HFF-Myc (cell line): Measurements from ENCODE around the gene TRPV5.

ENCODE experiments used
- DNase-seq: peaks from one replicate; pipeline ENCODE4 v3.0.0-alpha.2; 2011; ENCODE audit warnings: low read depth; ENCODE audit errors: extremely low read depth
- H3K4me3 ChIP-seq: replicated peaks from 2 replicates; pipeline ENCODE4 v1.5.1; 2011; ENCODE audit warnings: low read depth, mild to moderate bottlenecking, control low read depth, low read length
- CTCF ChIP-seq: IDR thresholded peaks from 2 replicates; pipeline ENCODE4 v1.5.1; 2012; ENCODE audit warnings: mild to moderate bottlenecking, low read depth, low read length, control low read depth; ENCODE audit errors: missing control alignments

The TRPV5 gene

DNA sequence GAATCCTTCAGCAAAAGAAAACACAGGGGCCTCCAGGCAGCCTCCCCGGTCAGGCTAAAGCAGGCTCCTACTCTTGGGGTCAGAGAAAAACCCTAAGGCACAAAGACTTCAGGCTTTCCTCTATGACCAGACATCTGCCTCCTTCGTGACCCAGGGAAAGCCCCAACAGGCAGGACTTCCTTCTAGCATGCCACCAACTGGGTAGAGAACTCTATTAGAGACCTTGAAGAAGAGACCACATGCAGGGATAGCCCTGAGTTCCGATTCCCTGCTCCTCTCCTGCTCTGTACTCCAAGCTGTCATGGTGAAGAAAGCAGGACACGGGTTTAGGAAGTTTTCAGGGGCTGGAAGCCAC lies 49.3 kb downstream of the TRPV5 start:
- DNase-seq, result no peak
- H3K4me3 ChIP-seq, result no peak overlapping the region
- no peak for TF ChIP-seq CTCF

DNA sequence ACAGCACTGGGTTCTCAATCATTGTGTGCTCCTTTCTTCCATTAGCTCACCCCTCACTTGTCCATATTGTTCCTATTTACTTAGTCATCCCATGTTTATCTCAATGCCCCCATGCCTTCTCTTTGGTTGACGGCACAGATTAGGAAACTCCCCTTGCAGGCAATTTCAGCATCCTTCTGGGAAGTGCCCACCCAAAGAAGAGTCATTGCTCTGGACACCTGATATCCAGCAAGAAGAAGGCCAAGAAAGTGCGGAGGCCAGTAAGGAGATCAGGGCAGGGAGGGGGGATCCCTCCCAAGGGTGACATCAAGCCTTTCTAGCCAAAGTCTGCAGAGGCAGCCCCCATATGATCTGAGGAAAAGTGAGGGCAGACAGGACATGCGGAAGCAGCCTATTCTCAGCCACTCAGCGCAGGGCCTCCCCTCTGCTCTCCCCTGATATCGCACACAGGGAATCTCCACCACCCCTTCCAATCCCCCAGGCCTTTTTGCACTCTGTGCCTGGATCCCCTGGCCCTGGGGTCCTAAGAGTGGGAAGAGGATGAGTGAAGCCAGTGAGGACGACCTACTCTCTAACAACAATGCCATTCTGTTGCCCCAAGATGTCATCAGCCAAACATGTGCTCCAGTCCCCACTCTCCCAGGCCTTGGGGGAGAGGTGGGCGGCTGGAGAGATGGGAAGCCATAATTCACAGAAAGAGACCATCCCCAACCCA lies 49.8 kb downstream of the TRPV5 start:
- TF ChIP-seq CTCF, result no peak
- DNase-seq, result no peak

DNA sequence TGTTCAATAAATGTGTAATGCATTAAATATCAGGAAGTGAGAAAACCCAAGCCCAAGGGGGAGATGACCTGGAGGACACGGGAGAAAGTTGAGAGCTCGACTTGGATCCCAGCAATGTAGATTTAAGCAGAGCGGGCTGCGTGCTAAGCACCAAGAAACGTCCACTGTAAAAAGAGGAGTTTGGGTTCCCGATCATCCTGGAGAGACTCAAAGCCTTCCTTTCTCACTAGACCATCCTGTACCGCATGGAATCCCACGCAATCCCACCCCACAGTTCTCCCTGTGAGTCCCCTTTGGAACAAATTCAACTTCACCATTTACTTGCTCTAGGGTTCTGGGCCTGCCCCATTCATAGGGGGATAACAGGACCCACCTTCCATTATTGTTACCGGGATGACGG lies 50.4 kb downstream of the TRPV5 start:
- no peak for DNase-seq
- TF ChIP-seq CTCF, result no peak
- no peak overlapping the region for H3K4me3 ChIP-seq

More for the DNA sequence above, 49.8 kb downstream of the TRPV5 start:
- H3K4me3 ChIP-seq, result no peak overlapping the region

DNA sequence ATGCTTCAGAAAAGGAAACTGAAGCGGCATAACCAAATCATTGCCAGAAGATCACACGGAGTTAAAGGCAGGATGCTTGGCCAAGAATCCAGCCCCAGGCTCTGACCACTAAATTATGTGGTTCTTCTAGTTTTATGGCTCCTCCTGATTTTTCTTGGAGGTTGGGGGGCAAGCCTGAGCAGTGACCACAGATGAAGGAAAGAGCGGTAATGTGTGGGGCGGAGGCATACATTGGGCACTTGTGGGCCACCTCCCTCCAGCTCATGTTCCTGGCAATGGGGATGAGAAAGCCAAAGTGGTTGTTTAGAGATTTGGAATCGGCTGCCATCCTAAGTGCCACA lies 51.2 kb downstream of the TRPV5 start:
- TF ChIP-seq CTCF, result no peak
- no peak overlapping the region for H3K4me3 ChIP-seq
- DNase-seq, result no peak

GRCh38 chr7:142881586-142882337 lies 51.8 kb downstream of the TRPV5 start:
- H3K4me3 ChIP-seq, result no peak overlapping the region
- TF ChIP-seq CTCF, result no peak
- DNase-seq, result no peak

- peak; percentile 87 for TF ChIP-seq CTCF
Measured at GRCh38 chr7:142880876-142881505, 52.6 kb downstream of the TRPV5 start.

More at GRCh38 chr7:142880876-142881505, 52.6 kb downstream of the TRPV5 start:
- no peak overlapping the region for H3K4me3 ChIP-seq
- DNase-seq, result no peak
